Subcutaneous adipose tissue (tissue), 4 donors: Measurements from ENCODE around the gene CAPN8. TPM values are rescaled to one million over a fixed set of nuclear protein-coding genes. Genes with fewer than 3 reads are reported as not detected.

Source experiments
- total RNA-seq, 4 donors: library from RNA; depleted of rRNA; stranded (reverse); fragments of >200 nt; gene quantifications; one replicate each; pipeline ENCODE4 v1.1.0, GENCODE V29; 2016
- TF ChIP-seq, protein P1 (sequence below): fragments of 450-650 bp; IDR thresholded peaks from one replicate; pipeline ENCODE4 v1.5.1; 2016; ENCODE audit warnings: low read depth, mild to moderate bottlenecking, control low read depth, antibody characterized with exemption, moderate library complexity

Gene CAPN8
- total RNA-seq, 4 donors from 2014 or later: not detected

DNA sequence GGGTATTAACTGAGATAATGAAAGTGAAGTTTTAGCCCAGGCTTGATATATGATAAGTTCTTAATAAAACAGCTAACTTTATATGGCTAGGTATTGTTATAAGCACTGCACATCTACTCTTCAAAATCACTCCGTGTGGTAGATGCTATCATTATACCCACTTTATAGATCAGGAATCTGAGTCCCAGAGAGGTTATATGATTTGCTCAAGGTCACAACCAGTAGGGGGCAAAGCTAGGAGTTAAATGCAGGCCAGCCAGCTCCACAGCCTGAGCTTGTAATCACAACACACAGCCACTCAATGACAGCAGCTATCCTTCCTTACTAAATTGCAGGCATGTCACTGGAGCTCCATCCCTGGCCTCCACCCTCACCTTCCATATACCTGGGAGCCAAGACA lies 115.8 kb downstream of the CAPN8 start:
- TF ChIP-seq, protein P1, sequence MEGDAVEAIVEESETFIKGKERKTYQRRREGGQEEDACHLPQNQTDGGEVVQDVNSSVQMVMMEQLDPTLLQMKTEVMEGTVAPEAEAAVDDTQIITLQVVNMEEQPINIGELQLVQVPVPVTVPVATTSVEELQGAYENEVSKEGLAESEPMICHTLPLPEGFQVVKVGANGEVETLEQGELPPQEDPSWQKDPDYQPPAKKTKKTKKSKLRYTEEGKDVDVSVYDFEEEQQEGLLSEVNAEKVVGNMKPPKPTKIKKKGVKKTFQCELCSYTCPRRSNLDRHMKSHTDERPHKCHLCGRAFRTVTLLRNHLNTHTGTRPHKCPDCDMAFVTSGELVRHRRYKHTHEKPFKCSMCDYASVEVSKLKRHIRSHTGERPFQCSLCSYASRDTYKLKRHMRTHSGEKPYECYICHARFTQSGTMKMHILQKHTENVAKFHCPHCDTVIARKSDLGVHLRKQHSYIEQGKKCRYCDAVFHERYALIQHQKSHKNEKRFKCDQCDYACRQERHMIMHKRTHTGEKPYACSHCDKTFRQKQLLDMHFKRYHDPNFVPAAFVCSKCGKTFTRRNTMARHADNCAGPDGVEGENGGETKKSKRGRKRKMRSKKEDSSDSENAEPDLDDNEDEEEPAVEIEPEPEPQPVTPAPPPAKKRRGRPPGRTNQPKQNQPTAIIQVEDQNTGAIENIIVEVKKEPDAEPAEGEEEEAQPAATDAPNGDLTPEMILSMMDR: no peak

- TF ChIP-seq, protein P1: no peak
These were observed 118.0 kb downstream of the CAPN8 start for GRCh38 chr1:223547316-223548114.

GRCh38 chr1:223545343-223545742 lies 120.2 kb downstream of the CAPN8 start:
- TF ChIP-seq, protein P1: no peak

GRCh38 chr1:223543560-223543959 lies 121.9 kb downstream of the CAPN8 start:
- TF ChIP-seq, protein P1: no peak

DNA sequence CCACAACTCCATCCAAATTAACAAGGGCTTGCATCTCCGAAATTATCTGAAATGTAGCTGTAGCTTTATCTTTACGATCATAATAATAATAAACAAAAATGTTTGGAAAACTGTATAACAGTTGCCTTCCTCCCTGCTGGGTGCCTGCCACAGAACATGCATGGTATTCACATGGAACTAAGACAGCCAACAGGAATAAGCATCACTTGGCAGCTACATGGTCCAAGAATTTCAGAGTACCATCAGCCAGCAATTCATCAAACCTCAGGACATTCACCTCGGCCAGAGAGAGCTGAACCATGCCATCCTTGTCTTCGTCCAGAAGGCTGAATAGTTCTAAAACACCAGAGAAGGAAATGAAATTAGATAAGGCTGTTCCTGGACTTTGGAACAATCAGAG lies 122.7 kb downstream of the CAPN8 start:
- TF ChIP-seq, protein P1: no peak

- TF ChIP-seq, protein P1: no peak
These were observed 124.9 kb downstream of the CAPN8 start for GRCh38 chr1:223540485-223541106.

- TF ChIP-seq, protein P1: no peak
These were observed 125.8 kb downstream of the CAPN8 start for GRCh38 chr1:223539750-223540149.
